Testis (tissue), 2 donors: ENCODE results near the gene PRR36.

Source experiments
- CTCF ChIP-seq, 3 experiments: fragments of 450-650 bp in 2 of 3; fragments of 200-600 bp in 1 of 3; sonication (generic) in 1 of 3; IDR thresholded peaks; one replicate each; pipeline ENCODE4 v1.5.1; 2016 to 2019; ENCODE audit warnings: antibody characterized with exemption in 3 of 3, mild to moderate bottlenecking in 2 of 3, moderate library complexity in 1 of 3
- POLR2A ChIP-seq: fragments of 450-650 bp; IDR thresholded peaks from one replicate; pipeline ENCODE4 v1.6.1; 2017; ENCODE audit warnings: antibody characterized with exemption, mild to moderate bottlenecking, moderate library complexity

- TF ChIP-seq CTCF (IDR thresholded peaks at IDR 0.05) (no peak), POLR2A (no peak)
Observed at GRCh38 chr19:7856109-7856591, 18.0 kb downstream of the PRR36 start.
